Effector CD8-positive, alpha-beta T cell (primary cell): ENCODE measurements around the gene RPRML.
"Not testable (repeated sequence)": the region's sequence is repeated elsewhere in the genome, so short reads cannot be mapped to it uniquely, and the experiment has no call there.

Experiments
- DNase-seq: peaks from one replicate; lab custom pipeline; 2025; lab: John Stamatoyannopoulos, UW
- total RNA-seq, 4 experiments: gene quantifications; one replicate each; lab custom pipeline; 2026; lab: John Stamatoyannopoulos, UW

RPRML gene
- total RNA-seq = 0 reads per million in 4 experiments

GRCh38 chr17:46979147-46979863 is at the start of gene RPRML:
Gene RPRML (minus strand): TSS chr17:46979253. CDS start chr17:46979007, 246 bp downstream.
- DNase-seq = no peak

GRCh38 chr17:47016966-47017365 is 37.9 kb upstream of the RPRML start:
- not testable (repeated sequence) for DNase-seq

GRCh38 chr17:47013341-47013740 is 34.3 kb upstream of the RPRML start:
- DNase-seq = no peak

DNA sequence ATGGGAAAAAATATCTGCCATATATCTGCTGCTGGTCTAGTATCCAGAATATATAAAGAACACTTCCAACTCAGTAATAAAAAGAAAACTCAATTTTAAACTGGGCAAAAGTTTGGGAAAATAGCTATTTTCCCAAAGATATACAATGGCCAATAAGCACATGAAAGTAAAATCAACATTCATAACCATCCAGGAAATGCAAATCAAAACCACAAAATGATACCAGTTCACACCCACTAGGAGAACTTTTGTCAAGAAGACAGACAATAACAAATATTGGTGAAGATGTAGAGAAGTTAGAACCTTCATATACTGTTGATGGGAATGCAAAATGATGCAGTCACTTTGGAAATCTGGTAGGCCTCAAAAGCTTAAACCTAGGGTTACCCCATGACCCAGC is 33.4 kb upstream of the RPRML start:
- no peak for DNase-seq

- no peak for DNase-seq
These were observed 30.9 kb upstream of the RPRML start for GRCh38 chr17:47009759-47010594.

GRCh38 chr17:47004906-47005305 is 25.9 kb upstream of the RPRML start:
- no peak for DNase-seq

- not testable (repeated sequence) for DNase-seq
These were observed 24.8 kb upstream of the RPRML start for GRCh38 chr17:47003864-47004263.

DNA sequence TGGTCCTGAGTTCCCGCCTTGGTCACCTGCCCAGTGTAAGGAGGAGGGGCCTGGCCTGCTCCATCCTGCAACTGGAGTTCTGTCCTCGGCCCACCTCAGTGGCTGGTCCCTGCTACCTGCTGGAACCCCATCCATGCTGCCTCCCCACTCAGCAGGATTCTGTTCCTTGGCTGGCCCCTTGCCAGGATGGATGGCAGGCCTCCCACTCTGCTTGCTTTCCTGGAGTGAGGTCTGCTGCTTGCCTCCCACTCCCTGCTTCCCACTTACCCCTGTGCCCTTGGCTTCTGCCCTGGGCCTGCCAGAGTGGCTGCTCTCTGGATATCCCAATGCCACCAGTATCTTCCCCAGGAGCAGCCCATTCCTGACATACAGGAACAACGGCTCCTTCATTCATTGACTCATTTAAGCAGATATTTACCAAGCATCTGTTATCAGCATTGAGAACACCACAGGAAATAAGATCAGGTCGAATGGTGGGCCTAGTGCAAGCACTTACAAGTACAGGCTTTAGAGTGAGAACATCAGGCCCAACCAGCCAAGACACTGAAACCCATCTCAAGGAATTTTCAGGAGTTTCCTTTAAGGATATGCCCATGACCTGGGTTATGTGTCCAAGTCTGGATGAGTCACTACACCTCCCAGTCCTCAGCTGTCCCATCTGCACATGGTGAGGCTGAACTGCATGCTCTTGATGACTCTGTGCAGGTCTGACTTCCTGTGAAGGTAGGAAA is 17.0 kb upstream of the RPRML start:
- no peak for DNase-seq

GRCh38 chr17:46994993-46995392 is 15.9 kb upstream of the RPRML start:
- DNase-seq = no peak

DNA sequence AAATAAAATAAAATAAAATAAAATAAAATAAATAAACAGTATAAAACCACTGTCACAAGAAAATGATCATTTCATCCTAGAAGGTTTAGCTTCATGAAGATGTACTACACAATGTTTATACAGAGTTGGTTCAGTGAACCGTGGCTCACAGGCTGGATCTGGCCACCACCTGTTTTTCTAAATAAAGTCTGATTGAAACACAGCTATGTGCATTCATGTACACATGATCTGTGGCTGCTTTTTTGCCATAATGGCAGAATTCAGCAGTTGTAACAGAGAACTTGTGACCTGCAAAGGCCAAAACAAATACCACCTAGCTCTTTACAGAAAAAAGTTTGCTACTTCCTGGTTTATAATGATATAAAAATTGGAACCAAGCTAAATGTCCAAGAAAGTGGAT is 12.6 kb upstream of the RPRML start:
- DNase-seq = no peak

DNA sequence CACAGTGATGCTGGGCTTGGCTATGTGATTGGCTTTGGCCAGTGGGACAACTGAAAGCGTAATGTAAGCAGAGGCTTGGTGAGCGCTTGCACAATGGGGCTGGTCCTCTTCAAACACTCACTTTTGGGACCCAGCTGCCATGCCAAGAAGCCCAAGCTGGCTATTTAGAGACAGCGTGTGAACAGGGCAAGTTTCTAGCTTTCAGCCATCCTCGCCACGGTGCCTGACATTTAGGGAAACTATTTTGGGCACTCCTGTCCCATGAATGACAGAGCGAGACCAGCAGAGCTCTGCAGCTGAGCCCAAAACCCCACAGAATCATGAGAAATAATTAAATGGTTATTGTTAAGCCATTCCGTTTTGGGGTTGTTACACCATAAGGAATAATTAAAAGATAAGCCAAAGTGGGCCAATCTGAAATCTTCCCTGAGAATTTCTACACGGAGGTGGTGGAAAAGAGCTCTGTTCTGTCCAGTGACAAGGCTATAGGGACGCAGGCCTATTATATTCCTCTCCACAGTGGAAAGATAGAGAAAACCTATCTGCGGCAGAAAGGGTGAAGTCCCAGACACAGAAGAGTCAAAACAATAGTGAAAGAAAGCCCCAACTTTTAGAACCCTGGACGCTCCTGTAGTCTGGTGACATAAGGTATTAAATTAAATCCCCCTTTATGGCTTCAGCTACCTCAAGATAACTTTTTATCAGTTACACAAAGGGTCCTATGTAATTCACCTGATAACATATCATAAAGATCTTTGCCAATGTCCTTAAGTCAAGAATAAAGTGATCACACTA is 10.8 kb upstream of the RPRML start:
- no peak for DNase-seq

GRCh38 chr17:46987927-46988326 is 8.9 kb upstream of the RPRML start:
- not testable (repeated sequence) for DNase-seq

DNA sequence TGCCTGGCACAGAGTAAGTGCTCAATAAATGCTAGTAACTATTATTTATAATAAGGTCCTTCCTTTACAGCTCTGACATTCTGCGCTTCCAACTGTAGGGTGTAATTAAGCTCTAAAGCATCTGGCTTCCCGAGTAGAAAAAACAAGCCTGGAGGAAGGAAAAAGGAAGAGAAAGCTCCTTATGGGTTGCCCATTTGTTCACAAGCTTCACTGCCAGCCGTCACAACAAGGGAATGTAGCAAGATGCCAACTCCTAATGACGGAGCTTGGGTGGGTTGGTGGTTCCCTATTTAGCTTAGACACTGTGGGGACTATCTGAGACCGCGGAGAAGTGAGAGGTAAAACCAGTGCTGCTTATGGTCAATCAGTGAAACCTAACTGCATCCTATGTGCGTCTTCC is 7.3 kb upstream of the RPRML start:
- no peak for DNase-seq

DNA sequence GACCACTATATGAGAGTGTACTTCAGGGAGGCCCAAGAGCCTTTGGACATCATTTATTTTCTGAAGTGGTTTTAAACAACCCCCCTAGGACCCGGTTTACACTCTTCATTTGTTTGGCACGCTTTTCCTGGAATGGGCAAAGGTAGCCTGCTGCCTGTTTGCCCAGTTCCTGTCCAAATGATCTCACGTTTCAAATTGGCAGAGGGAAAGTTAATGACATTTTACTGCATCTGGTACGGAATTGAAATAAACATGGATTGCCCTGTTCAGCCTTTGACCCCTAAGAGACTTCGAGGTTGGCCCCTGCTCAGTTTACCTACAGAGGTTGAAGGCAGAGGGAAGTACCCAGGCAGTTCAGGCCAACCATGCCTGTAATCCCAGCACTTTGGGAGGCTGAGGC is 5.8 kb upstream of the RPRML start:
- DNase-seq = no peak

DNA sequence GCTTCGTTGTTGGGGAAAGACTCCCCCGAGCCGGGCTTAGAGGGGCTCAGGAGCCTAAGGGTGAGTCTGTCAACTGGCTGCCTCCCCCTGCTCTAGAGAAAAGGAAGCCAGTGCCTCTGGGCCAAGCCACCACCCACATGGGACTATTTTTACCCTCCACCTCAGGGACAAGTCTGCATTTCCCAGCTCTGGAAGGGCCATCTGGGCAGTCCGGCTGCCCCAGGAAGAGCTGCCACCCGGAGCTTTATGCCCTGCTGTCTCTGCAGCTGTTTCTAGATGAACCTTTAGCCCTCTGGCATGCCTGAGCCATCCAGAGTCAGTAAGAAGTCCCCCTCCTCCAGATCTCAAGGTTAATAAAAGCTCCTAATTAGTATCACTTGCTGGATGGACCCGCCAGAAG is 5.3 kb upstream of the RPRML start:
- DNase-seq = no peak

DNA sequence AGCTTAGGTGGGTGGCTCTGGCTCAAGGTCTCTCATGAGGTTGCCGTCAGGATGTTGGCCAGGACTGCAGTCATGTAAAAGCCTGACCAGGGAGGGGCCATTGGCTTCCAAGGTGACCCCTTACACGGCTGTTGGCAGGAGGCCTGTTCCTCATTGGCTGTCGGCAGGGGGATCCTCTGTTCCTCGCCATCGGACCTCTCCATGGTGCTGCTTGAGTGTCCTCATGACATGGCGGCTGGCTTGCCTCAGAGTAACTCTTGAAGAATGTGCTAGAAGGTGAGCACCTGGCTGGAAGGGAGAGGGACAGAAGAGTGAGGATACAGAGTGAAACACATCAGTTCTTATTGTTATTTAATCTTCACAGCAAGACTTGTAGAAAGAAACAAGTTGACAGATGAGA is 4.7 kb upstream of the RPRML start:
- no peak for DNase-seq

DNA sequence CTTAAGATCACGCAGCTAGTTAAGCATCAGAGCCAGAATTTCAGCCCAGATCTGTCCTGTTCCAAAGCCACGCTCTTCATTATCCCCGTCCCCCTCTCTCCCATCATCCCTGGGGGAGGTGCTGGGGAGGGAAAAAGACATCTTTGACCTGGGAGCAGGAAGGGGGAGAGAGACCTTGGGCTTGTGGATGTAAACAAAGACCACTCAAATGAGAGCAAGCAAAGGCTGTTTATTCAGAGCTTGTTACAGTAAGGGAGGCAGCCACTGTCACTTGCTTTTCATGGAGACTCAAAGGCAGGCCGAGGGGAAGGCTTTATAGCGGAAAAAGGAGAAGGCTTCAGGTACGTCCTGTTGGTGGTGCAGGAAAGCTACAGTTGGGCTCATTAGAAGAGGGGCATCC is 3.5 kb upstream of the RPRML start:
- DNase-seq = no peak

DNA sequence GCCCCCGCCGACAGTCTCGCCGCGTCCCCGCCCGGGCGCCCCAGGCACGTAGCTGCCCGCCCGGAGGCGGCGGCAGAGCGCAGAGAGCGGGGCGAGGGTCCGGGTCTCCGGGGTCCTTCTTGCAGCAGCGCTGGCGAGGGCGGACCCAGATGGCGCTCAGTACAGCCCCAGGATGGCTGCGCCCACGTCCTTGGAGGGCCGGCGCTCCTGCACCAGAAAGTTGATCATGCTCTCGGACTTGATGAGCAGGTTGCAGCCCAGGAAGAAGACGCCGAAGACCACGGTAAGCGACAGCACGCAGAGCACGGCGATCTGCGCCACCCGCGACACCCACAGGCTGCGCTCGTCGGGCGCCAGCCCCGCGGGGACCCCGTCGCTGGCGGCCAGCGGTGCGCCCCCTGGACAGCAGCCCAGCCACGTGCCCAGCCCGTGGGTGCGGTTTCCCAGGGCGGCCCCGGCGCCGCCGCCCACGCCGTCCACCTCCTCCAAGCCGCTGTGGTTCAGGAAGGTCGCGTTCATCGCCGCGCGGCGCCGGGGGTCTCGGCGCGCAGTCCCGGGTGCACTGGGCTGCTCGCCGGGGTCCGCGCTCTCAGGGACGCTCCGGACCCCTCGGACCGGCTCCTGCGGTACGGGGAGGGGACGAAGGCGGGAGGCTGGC is 435 bp downstream of the RPRML start:
- no peak for DNase-seq

DNA sequence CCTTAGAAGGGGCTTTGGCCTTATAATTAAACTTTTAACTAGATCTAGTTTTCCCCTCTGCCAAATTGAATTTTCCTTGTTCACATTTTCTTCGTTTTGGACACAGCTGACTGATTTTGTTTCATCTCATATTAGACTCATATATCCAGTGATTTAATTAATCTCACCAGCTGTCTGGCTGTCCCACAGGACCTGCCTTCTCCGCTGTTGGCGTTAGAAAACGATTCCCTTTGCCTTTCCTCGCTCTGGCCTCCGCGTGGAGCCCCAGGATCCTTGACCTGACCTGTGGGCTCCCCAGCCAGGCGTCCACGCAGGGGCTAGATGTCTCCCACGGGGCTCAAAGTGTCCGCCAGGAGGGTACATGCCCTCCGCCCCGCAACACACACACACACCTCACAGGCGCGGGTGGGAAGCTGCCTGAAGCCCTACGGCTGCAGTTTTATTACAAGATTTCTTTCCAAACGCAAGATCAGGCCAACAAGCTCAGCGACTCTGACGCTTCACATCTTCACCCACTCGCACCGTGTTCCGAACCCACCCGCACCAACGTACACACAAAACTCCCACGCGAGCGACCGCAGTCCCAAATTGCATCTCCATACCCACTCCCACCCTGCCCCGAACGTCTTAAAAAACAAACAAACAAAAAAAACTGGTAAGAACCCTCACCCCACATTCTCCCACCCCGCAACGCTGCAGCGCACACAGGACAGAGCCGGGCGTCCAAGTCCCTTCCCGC is 1.1 kb downstream of the RPRML start:
- no peak for DNase-seq

- no peak for DNase-seq
These were observed 1.7 kb downstream of the RPRML start for GRCh38 chr17:46977348-46977747.
